Naive thymus-derived CD4-positive, alpha-beta T cell (primary cell): ENCODE measurements around the gene HADHB. TPM values are rescaled to one million over a fixed set of nuclear protein-coding genes. Genes with fewer than 3 reads are reported as not detected.
"Not testable (repeated sequence)": the region's sequence is repeated elsewhere in the genome, so short reads cannot be mapped to it uniquely, and the experiment has no call there.

Experiments used
- ATAC-seq: fragments of 150-1000 bp; cut with Tn5 transposase; 2 replicates; pipeline ENCODE4 v1.10.0; 2021; ENCODE audit warnings: mild to moderate bottlenecking, moderate library complexity
- CTCF ChIA-PET: fragments of 350-600 bp; sonication (Branson Sonifier 250); formaldehyde crosslinking; loops from one replicate; lab custom pipeline; 2021; ENCODE audit warnings: antibody characterized with exemption; lab: Charles Lee
- POLR2A ChIA-PET: fragments of 350-600 bp; sonication (Branson Sonifier 250); formaldehyde crosslinking; loops from one replicate; lab custom pipeline; 2021; ENCODE audit warnings: antibody characterized with exemption, inconsistent platforms; lab: Charles Lee
- DNase-seq, 9 donors: peaks; one replicate each; pipeline versions ENCODE4 v3.0.0 to v3.0.0-alpha.2; 2020 to 2022; ENCODE audit warnings: mixed read lengths in 1 of 9
- H3K27ac ChIP-seq: one replicate; pipeline ENCODE4 v1.7.0; 2013; ENCODE audit warnings: mild to moderate bottlenecking, low read depth, low read length, moderate library complexity
- H3K27me3 ChIP-seq, 2 donors: one replicate each; pipeline ENCODE4 v1.7.0; 2013; ENCODE audit warnings: low read length in 2 of 2, mild to moderate bottlenecking in 2 of 2, moderate library complexity in 2 of 2; ENCODE audit not compliant: control insufficient read depth in 2 of 2, insufficient read depth in 2 of 2
- H3K36me3 ChIP-seq, 3 experiments: 1 replicate in 2 of 3; 2 replicates in 1 of 3; pipeline ENCODE4 v1.7.0; 2013; ENCODE audit warnings: low read length in 3 of 3, mild to moderate bottlenecking in 3 of 3, moderate library complexity in 1 of 3; ENCODE audit not compliant: insufficient read depth in 3 of 3, control insufficient read depth in 2 of 3
- H3K4me1 ChIP-seq, 2 donors: one replicate each; pipeline ENCODE4 v1.7.0; 2013; ENCODE audit warnings: low read length in 2 of 2, mild to moderate bottlenecking in 2 of 2, moderate library complexity in 1 of 2; ENCODE audit not compliant: control insufficient read depth in 2 of 2, insufficient read depth in 2 of 2
- H3K4me3 ChIP-seq: 2 replicates; pipeline ENCODE4 v1.7.0; 2013; ENCODE audit warnings: mild to moderate bottlenecking, low read length
- H3K9me3 ChIP-seq, 3 experiments: 1 replicate in 2 of 3; 2 replicates in 1 of 3; pipeline ENCODE4 v1.7.0; 2013; ENCODE audit warnings: low read length in 3 of 3; ENCODE audit not compliant: control insufficient read depth in 2 of 3
- H3K27ac Mint-ChIP-seq, 9 donors: one replicate each; pipeline ENCODE4 v1.8.0; 2020 to 2022; ENCODE audit warnings: mixed read lengths in 9 of 9, mild to moderate bottlenecking in 8 of 9, moderate library complexity in 5 of 9, inconsistent platforms in 2 of 9
- H3K27me3 Mint-ChIP-seq, 5 donors: one replicate each; pipeline ENCODE4 v1.8.0; 2021 to 2022; ENCODE audit warnings: mixed read lengths in 5 of 5, mild to moderate bottlenecking in 1 of 5
- H3K36me3 Mint-ChIP-seq, 5 donors: one replicate each; pipeline ENCODE4 v1.8.0; 2020 to 2022; ENCODE audit warnings: mixed read lengths in 5 of 5, mild to moderate bottlenecking in 3 of 5, inconsistent platforms in 1 of 5
- H3K4me1 Mint-ChIP-seq, 7 donors: one replicate each; pipeline ENCODE4 v1.8.0; 2020 to 2022; ENCODE audit warnings: mixed read lengths in 7 of 7, mild to moderate bottlenecking in 3 of 7, inconsistent platforms in 1 of 7
- H3K4me3 Mint-ChIP-seq, 10 donors: one replicate each; pipeline ENCODE4 v1.8.0; 2020 to 2022; ENCODE audit warnings: mild to moderate bottlenecking in 10 of 10, mixed read lengths in 10 of 10, moderate library complexity in 6 of 10, inconsistent platforms in 2 of 10
- H3K9me3 Mint-ChIP-seq, 11 donors: one replicate each; pipeline ENCODE4 v1.8.0; 2020 to 2022; ENCODE audit warnings: mixed read lengths in 11 of 11, mild to moderate bottlenecking in 4 of 11, inconsistent platforms in 1 of 11, moderate library complexity in 1 of 11
- intact Hi-C, 2 donors: fragments of 100-400 bp; cut with micrococcal nuclease; formaldehyde crosslinking; loops; one replicate each; pipeline ENCODE4 v1.15.1; 2023
- polyA plus RNA-seq, 2 donors: library from polyadenylated mRNA; unstranded; fragments of 300-500 nt; fragmentation: Illumina TruSeq; gene quantifications; one replicate each; pipeline ENCODE4 v1.2.3, GENCODE V29; 2021
- total RNA-seq, 6 experiments: library from RNA in 5 of 6; stranded (reverse) in 5 of 6; gene quantifications; 1 replicate in 5 of 6; 2 replicates in 1 of 6; pipeline ENCODE4 v1.2.3 and lab custom pipeline; 2021 to 2026

HADHB gene
- total and polyA plus RNA-seq, 7 experiments from 2014 or later = 38.1 to 112 (median 65.7) TPM

DNA sequence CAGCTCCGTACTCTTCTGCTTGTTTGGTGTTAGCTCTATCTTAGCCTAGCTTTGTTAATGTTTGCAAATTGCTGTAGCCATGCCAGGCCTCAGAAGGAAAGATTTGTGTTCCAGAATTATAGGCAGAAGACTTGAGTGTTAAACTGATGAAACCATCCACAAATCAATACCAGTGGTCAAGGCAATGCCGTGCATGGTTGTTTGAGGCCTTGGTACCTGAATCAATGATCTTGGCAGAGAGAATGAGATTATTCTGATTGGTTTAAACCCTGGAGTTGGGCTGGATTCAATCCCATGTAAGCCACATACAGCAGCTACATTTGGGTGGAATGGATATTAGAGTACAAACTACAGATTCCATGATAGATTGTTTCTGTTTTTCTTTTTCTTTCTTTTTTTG, 4.9 kb downstream of the HADHB start:
- DNase-seq (no peak), ATAC-seq (no peak)
- Mint-ChIP-seq H3K4me3 (no peak overlapping the region), H3K36me3 (peaks cover 0 to 5% (median 0%) of the 10 kb centered on the region in 5 donors), H3K9me3 (peaks cover 0 to 3% (median 0%) of the 10 kb centered on the region in 11 donors), H3K27ac (no peak overlapping the region), H3K27me3 (no peaks in the 10 kb centered on the region), H3K4me1 (peaks cover 29 to 67% (median 56%) of the 10 kb centered on the region in 7 donors)
- Histone ChIP-seq H3K4me1 (peaks cover 10 to 16% of the 10 kb centered on the region in 2 donors), H3K9me3 (no peaks in the 10 kb centered on the region), H3K27ac (no peak overlapping the region), H3K27me3 (no peaks in the 10 kb centered on the region), H3K36me3 (peaks cover 0 to 6% (median 0%) of the 10 kb centered on the region in 3 experiments), H3K4me3 (no peak overlapping the region)
- intact Hi-C loops = loop anchor here in 1 of 2 donors (10.0 kb wide), 1 partner anchor 185 kb away; no protein-coding TSS in a partner anchor
- CTCF ChIA-PET = no interaction called here
- POLR2A ChIA-PET = interaction anchor here (1.3 kb wide), 1 partner anchor 10 kb away, joined by 3 read pairs; no protein-coding TSS in a partner anchor

DNA sequence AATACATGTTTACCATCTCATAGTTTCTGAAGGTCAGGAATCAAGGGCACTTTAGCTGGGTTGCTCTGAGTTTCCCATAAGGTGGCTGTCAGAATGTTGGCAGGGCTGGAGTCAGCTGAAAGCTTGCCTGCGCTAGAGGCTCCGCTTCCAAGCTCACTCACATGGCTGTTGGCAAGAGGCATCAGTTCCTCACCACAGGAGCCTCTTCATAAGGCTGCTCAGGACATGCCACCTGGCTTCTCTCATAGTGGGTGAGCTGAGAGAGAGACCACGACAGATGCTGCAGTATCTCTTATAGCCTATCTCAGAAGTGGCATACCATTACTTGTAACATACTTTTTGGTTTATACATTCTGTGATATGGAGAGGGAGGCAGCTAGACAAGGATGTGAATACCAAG, 7.2 kb downstream of the HADHB start:
- H3K4me1 ChIP-seq = peaks cover 0 to 3% of the 10 kb centered on the region in 2 donors
- H3K9me3 ChIP-seq = no peaks in the 10 kb centered on the region
- ATAC-seq = no peak
- DNase-seq = no peak
- H3K27ac Mint-ChIP-seq = peak overlapping the region in 2 of 9 donors; percentile 13 to 32
- no peak overlapping the region for H3K27ac ChIP-seq
- ChIA-PET POLR2A (interaction anchor here (1.3 kb wide), 1 partner anchor 48 kb away, joined by 3 read pairs; no protein-coding TSS in a partner anchor), CTCF (no interaction called here)
- no peaks in the 10 kb centered on the region for H3K36me3 ChIP-seq
- H3K4me1 Mint-ChIP-seq = peaks cover 18 to 58% (median 44%) of the 10 kb centered on the region in 7 donors
- H3K27me3 ChIP-seq = no peaks in the 10 kb centered on the region
- H3K36me3 Mint-ChIP-seq = peaks cover 0 to 13% (median 2%) of the 10 kb centered on the region in 5 donors
- intact Hi-C loops = no loop called here
- no peaks in the 10 kb centered on the region for H3K27me3 Mint-ChIP-seq
- no peak overlapping the region for H3K4me3 ChIP-seq
- H3K9me3 Mint-ChIP-seq = no peaks in the 10 kb centered on the region
- peak overlapping the region in 1 of 10 donors; percentile 1 for H3K4me3 Mint-ChIP-seq

DNA sequence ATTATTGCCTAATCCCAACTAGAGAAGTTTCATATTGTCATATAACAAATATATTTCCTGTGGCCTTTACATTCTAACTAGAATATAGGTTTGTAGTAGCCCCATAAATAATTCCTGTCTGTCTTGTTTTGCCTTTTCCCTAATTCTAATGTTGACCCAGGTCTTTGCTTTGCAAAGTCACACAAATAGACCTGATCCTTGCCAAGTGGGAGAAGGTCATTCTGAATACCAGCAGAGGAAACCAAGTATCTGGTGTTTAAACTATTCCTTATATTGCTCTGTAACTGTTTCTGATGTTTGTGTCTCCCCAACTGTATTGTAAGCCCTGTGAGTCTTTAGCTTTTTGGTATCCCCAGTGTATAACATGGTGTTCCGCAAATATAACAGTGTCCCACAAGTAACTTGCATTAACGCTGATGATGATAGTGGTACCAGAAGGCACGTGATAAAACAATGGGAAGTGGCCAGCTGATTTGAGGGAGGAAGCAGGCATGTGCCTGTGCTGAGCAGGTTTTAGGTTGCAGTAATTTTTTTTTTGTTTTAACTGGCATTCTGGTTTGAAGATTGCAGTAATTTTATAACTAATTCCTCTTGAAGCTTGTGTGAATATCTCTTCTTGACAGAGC, 11.1 kb downstream of the HADHB start:
- CTCF ChIA-PET = no interaction called here
- Histone ChIP-seq H3K36me3 (peaks cover 0 to 31% (median 5%) of the 10 kb centered on the region in 3 experiments), H3K9me3 (no peaks in the 10 kb centered on the region), H3K27ac (no peak overlapping the region), H3K4me3 (no peak overlapping the region), H3K27me3 (no peaks in the 10 kb centered on the region), H3K4me1 (no peaks in the 10 kb centered on the region)
- Mint-ChIP-seq H3K36me3 (peaks cover 0 to 30% (median 11%) of the 10 kb centered on the region in 5 donors), H3K4me1 (peaks cover 9 to 41% (median 24%) of the 10 kb centered on the region in 7 donors), H3K4me3 (no peak overlapping the region), H3K27ac (no peak overlapping the region), H3K27me3 (no peaks in the 10 kb centered on the region), H3K9me3 (no peaks in the 10 kb centered on the region)
- POLR2A ChIA-PET = interaction anchor here (0.8 kb wide), 1 partner anchor 13 kb away, joined by 3 read pairs; no protein-coding TSS in a partner anchor
- intact Hi-C loops = no loop called here
- ATAC-seq (peak; percentile 37), DNase-seq (no peak)

DNA sequence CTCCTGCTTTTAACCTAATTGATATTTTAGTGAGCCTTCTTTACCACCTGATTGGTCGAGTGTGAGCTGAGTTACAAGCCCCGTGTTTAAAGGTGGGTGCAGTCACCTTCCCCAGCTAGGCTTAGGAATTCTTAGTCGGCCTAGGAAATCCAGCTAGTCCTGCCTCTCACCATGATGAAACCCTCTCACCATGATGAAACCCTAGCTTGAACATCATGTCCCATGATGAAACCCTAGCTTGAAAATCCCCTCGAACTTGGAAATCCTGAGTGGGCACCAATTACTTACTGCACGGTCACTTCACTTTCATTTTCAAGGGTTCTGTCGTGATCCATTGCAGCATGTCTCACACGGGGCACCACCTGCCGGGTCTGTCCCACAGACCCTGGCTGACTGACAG, 14.1 kb downstream of the HADHB start:
- peaks cover 5 to 42% (median 6%) of the 10 kb centered on the region in 3 experiments for H3K36me3 ChIP-seq
- H3K9me3 Mint-ChIP-seq, H3K27me3 Mint-ChIP-seq, DNase-seq, H3K4me3 Mint-ChIP-seq, H3K9me3 ChIP-seq, H3K27me3 ChIP-seq, CTCF ChIA-PET, H3K27ac ChIP-seq, ATAC-seq, H3K27ac Mint-ChIP-seq, H3K4me1 ChIP-seq, intact Hi-C loops, H3K4me3 ChIP-seq: not testable (repeated sequence)
- Mint-ChIP-seq H3K4me1 (peaks cover 0 to 16% (median 5%) of the 10 kb centered on the region in 7 donors), H3K36me3 (peaks cover 0 to 38% (median 17%) of the 10 kb centered on the region in 5 donors)
- POLR2A ChIA-PET = interaction anchor here (1.2 kb wide), 1 partner anchor 9 kb away, joined by 3 read pairs; no protein-coding TSS in a partner anchor

DNA sequence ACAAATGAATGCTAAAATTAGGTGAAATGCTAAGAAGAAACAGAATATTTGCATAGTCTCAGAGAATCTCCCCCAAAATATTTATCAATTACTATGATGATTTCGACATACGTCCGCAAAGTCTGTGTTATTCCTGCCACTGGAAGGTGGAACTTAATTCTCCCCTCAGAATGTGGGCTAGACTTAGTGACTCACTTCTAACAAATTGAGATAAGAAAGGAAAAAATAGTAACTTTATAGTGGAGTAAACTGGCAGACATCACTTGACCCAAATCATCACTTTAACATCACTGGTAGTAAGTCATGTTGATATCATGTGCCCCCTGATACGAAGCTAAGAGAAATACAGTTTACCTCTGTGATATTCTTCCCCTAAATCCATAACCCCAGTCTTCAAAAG, 23.5 kb downstream of the HADHB start:
- Mint-ChIP-seq H3K27ac (no peak overlapping the region), H3K36me3 (peaks cover 4 to 17% (median 7%) of the 10 kb centered on the region in 5 donors), H3K27me3 (no peaks in the 10 kb centered on the region), H3K9me3 (no peaks in the 10 kb centered on the region), H3K4me3 (no peak overlapping the region), H3K4me1 (peaks cover 0 to 9% (median 0%) of the 10 kb centered on the region in 7 donors)
- Histone ChIP-seq H3K4me1 (no peaks in the 10 kb centered on the region), H3K4me3 (no peak overlapping the region), H3K36me3 (peaks cover 0 to 11% (median 0%) of the 10 kb centered on the region in 3 experiments), H3K27ac (no peak overlapping the region), H3K9me3 (no peaks in the 10 kb centered on the region), H3K27me3 (no peaks in the 10 kb centered on the region)
- ATAC-seq = no peak
- POLR2A ChIA-PET = interaction anchor here (0.8 kb wide), 1 partner anchor 14 kb away, joined by 7 read pairs; no protein-coding TSS in a partner anchor
- CTCF ChIA-PET = no interaction called here
- intact Hi-C loops = no loop called here
- no peak for DNase-seq

DNA sequence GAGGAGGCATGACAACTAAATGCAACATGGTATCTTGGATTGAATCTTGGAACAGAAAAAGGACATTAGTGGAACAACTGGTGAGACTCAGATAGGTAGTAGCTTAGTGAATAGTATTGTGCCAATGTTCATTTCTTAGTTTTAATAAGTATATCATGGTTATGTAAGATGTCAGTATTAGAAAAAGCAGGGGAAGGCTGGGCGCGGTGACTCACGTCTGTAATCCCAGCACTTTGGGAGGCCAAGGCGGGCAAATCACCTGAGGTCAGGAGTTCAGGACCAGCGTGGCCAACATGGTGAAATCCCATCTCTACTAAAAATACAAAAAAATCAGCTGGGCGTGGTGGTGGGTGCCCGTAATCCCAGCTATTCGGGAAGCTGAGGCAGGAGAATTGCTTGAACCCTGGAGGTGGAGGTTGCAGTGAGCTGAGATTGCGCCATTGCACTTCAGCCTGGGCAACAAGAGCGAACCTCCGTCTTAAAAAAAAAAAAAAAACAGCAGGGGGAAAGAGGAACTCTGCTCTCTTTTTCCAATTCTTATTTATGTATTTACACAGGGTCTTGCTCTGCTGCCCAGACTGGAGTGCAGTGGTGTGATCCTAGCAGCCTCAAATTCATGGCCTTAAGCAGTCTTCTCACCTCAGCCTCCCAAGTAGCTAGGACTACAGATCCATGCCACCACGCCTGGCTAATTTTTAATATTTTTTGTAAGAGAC, 24.1 kb downstream of the HADHB start:
- H3K4me3 ChIP-seq, H3K4me3 Mint-ChIP-seq, CTCF ChIA-PET, H3K9me3 ChIP-seq, DNase-seq, H3K4me1 Mint-ChIP-seq, H3K9me3 Mint-ChIP-seq, H3K4me1 ChIP-seq, intact Hi-C loops, H3K27ac Mint-ChIP-seq, ATAC-seq, H3K36me3 ChIP-seq, H3K27ac ChIP-seq, H3K27me3 Mint-ChIP-seq, H3K27me3 ChIP-seq: not testable (repeated sequence)
- peaks cover 3 to 14% (median 7%) of the 10 kb centered on the region in 5 donors for H3K36me3 Mint-ChIP-seq
- POLR2A ChIA-PET = interaction anchor here (0.8 kb wide), 1 partner anchor 14 kb away, joined by 7 read pairs; no protein-coding TSS in a partner anchor
